GM10847 (cell line): ENCODE data around the gene HSPA1A.
A peak's percentile ranks its signal among the peaks of the same experiment; 100 is the strongest.

Experiments
- POLR2A ChIP-seq: IDR thresholded peaks from 2 replicates; pipeline ENCODE4 v1.6.1; 2011; ENCODE audit not compliant: insufficient read length; ENCODE audit errors: extremely low read depth

Gene HSPA1A

GRCh38 chr6:31815025-31815838, at the start of gene HSPA1A, which contains the start of gene HSPA1L:
Gene HSPA1A (plus strand): TSS chr6:31815543. CDS start chr6:31815757, 214 bp downstream.
Gene HSPA1L (minus strand): TSS chr6:31815283. CDS start chr6:31811972, 3,311 bp downstream.
- TF ChIP-seq POLR2A = peak; percentile 57

- no peak for TF ChIP-seq POLR2A
Observed at GRCh38 chr6:31765559-31765909, 49.8 kb upstream of the HSPA1A start.

GRCh38 chr6:31765910-31766794, 49.2 kb upstream of the HSPA1A start:
- TF ChIP-seq POLR2A = no peak

- no peak for TF ChIP-seq POLR2A
Observed at GRCh38 chr6:31767096-31767645, 48.2 kb upstream of the HSPA1A start.

GRCh38 chr6:31768363-31769257, 46.7 kb upstream of the HSPA1A start:
- TF ChIP-seq POLR2A = no peak

- TF ChIP-seq POLR2A = no peak
Observed at GRCh38 chr6:31769684-31770371, 45.5 kb upstream of the HSPA1A start.

- TF ChIP-seq POLR2A = no peak
Observed at GRCh38 chr6:31770860-31771259, 44.5 kb upstream of the HSPA1A start.

GRCh38 chr6:31771992-31772358, 43.4 kb upstream of the HSPA1A start:
- TF ChIP-seq POLR2A = no peak

GRCh38 chr6:31775184-31775583, 40.2 kb upstream of the HSPA1A start:
- no peak for TF ChIP-seq POLR2A

GRCh38 chr6:31775633-31776484, 39.5 kb upstream of the HSPA1A start:
- TF ChIP-seq POLR2A = no peak

- TF ChIP-seq POLR2A = no peak
Observed at GRCh38 chr6:31776485-31776988, 38.8 kb upstream of the HSPA1A start.

- TF ChIP-seq POLR2A = no peak
Observed at GRCh38 chr6:31776989-31777666, 38.2 kb upstream of the HSPA1A start, which contains the start of gene VWA7. Gene VWA7 (minus strand): TSS chr6:31777328. CDS start chr6:31776779, 549 bp downstream.

GRCh38 chr6:31777667-31778050, 37.7 kb upstream of the HSPA1A start:
- TF ChIP-seq POLR2A = no peak

GRCh38 chr6:31778193-31778592, 37.1 kb upstream of the HSPA1A start:
- TF ChIP-seq POLR2A = no peak
